ENCODE measurements around the gene RNASE1.

DNA sequence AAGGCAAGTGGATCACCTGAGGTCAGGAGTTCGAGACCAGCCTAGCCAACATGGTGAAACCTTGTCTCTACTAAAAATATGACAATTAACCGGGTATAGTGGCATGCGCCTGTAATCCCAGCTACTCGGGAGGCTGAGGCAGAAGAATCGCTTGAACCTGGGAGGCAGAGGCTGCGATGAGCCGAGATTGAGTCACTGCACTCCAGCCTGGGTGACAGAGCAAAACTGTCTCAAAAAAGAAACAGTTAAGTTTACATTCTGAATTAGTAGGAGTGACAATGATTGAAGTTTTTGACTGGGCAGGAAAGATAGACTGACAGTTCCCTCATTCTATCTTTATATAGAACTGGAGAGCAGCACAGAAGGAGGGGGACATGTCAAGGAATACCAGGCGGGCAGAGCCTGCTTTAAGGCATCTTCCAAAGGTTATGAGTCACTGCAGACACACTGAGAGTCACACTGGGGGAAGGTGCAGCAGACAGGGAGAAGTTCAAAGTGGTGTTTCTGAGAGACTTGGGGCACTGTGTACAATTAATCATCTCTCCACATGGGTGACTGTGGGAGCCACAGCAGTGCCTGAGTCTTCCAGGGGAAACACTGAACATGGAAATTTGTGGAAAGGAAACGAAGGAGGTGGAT, 45.8 kb upstream of the RNASE1 start:
- no peak for TF ChIP-seq EZH2 (IDR thresholded peaks at IDR 0.05; ENCODE audit: insufficient read depth, poor library complexity, severe bottlenecking)
- TF ChIP-seq EZH2phosphoT487 (IDR thresholded peaks at IDR 0.05; ENCODE audit: insufficient read depth, low read depth): no peak
